ENCODE results near the gene MXRA8. TPM values are rescaled to one million over a fixed set of nuclear protein-coding genes. Genes with fewer than 3 reads are reported as not detected.

Gene MXRA8
- total RNA-seq, 4 donors from 2014 or later: 57.1 to 143 (median 106) TPM

- H3K4me3 ChIP-seq (replicated peaks in 1 of 3): no peak overlapping the region
- intact Hi-C loops (cut with DNase I): no loop called here
- no peaks in the 10 kb centered on the region for H3K4me1 ChIP-seq
- H3K9me3 ChIP-seq: no peaks in the 10 kb centered on the region
- no peak for TF ChIP-seq CTCF (IDR thresholded peaks at IDR 0.05)
- no peak for TF ChIP-seq POLR2A (IDR thresholded peaks at IDR 0.05)
- H3K27me3 ChIP-seq: no peaks in the 10 kb centered on the region
- H3K27ac ChIP-seq: no peak overlapping the region
- H3K36me3 ChIP-seq: peaks cover 10 to 43% of the 10 kb centered on the region in 2 donors
- 94 to 96% methylated on average over 28 to 30 of the region's 36 CpGs for WGBS, 2 donors
- DNase-seq: no peak
Measured at GRCh38 chr1:1338278-1338677, 20.1 kb downstream of the MXRA8 start.

DNA sequence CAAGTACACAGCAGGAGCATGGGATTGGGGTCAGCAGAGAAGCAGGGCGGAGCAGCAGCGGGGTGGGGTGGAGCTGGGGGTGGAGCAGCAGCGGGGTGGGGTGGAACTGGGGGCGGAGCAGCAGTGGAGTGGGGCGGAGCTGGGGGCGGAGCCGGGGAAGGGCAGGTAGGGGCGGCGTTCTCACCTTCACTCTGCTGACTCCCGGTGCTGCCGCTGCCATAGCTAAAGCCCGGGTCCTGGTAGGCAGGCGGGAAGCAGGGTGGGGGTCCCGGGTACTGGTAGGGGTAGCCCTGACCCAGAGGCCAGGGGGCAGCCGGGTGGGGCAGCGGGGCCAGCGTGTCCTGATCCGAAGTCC, 20.6 kb downstream of the MXRA8 start:
- intact Hi-C loops (cut with DNase I): no loop called here
- H3K36me3 ChIP-seq: peaks cover 10 to 43% of the 10 kb centered on the region in 2 donors
- H3K27me3 ChIP-seq: no peaks in the 10 kb centered on the region
- no peak overlapping the region for H3K27ac ChIP-seq
- TF ChIP-seq POLR2A (IDR thresholded peaks at IDR 0.05) (no peak), CTCF (IDR thresholded peaks at IDR 0.05) (no peak)
- no peaks in the 10 kb centered on the region for H3K4me1 ChIP-seq
- 81 to 95% methylated on average over 8 to 12 of the region's 18 CpGs for WGBS, 2 donors
- no peak overlapping the region for H3K4me3 ChIP-seq (replicated peaks in 1 of 3)
- no peak for DNase-seq
- no peaks in the 10 kb centered on the region for H3K9me3 ChIP-seq

GRCh38 chr1:1336931-1337792, 21.2 kb downstream of the MXRA8 start:
- H3K27me3 ChIP-seq: no peaks in the 10 kb centered on the region
- 95 to 97% methylated on average over 14 to 28 of the region's 32 CpGs for WGBS, 2 donors
- no peaks in the 10 kb centered on the region for H3K9me3 ChIP-seq
- no peak overlapping the region for H3K27ac ChIP-seq
- DNase-seq: no peak
- intact Hi-C loops (cut with DNase I): no loop called here
- no peak overlapping the region for H3K4me3 ChIP-seq (replicated peaks in 1 of 3)
- no peaks in the 10 kb centered on the region for H3K4me1 ChIP-seq
- H3K36me3 ChIP-seq: peaks cover 10 to 43% of the 10 kb centered on the region in 2 donors
- TF ChIP-seq CTCF (IDR thresholded peaks at IDR 0.05): no peak
- no peak for TF ChIP-seq POLR2A (IDR thresholded peaks at IDR 0.05)

DNA sequence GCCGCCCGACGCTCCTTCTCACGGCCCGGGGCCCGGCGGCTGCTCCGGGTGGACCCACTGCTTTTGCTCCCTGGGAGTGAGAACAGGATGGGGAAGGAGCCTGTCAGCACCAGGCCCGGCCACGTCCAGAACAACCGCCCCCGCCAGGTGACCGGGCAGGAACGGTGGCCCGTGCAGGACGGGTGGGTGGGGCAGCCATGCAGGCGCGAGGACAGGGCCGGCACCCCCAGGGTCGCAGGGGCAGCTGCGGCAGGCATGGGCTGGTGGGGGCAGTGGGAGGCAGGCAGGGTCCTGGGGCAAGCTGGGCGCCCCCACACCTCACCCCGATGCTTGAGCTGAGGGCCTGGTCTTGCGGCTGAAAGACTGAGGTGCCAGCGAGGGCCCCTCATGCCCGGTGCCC, 21.9 kb downstream of the MXRA8 start:
- DNase-seq: no peak
- intact Hi-C loops (cut with DNase I): no loop called here
- WGBS, 2 donors: 97 to 98% methylated on average over 21 to 24 of the region's 26 CpGs
- H3K4me3 ChIP-seq (replicated peaks in 1 of 3): no peak overlapping the region
- H3K9me3 ChIP-seq: no peaks in the 10 kb centered on the region
- H3K4me1 ChIP-seq: no peaks in the 10 kb centered on the region
- no peaks in the 10 kb centered on the region for H3K27me3 ChIP-seq
- no peak overlapping the region for H3K27ac ChIP-seq
- H3K36me3 ChIP-seq: peaks cover 10 to 40% of the 10 kb centered on the region in 2 donors
- TF ChIP-seq CTCF (IDR thresholded peaks at IDR 0.05) (no peak), POLR2A (IDR thresholded peaks at IDR 0.05) (no peak)

DNA sequence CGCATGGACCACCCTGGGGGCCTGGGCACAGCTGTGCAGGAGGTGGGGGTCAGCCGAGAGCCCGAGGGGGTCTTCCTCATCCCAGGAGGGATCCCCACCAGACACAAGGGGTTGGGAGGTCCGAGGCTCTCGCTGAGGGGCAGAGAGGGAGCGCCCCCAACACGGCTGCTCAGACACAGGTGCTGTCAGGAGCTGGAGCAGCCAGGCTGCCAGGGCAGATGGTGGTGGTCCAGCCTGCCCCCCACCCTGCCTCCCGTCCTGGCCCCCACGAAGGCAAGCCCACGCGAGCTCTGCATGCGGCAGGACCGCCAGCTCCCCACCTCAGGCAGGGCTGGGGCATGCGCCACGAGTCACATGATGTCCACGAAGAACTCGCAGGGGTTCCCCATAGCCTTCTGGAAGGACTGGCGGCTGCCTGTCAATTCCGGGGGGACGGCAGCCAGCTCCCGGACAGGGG, 22.5 kb downstream of the MXRA8 start:
- peaks cover 10 to 35% of the 10 kb centered on the region in 2 donors for H3K36me3 ChIP-seq
- H3K27ac ChIP-seq: no peak overlapping the region
- no peaks in the 10 kb centered on the region for H3K9me3 ChIP-seq
- 93 to 96% methylated on average over 8 to 9 of the region's 21 CpGs for WGBS, 2 donors
- no peaks in the 10 kb centered on the region for H3K27me3 ChIP-seq
- peaks cover 0 to 3% of the 10 kb centered on the region in 2 donors for H3K4me1 ChIP-seq
- TF ChIP-seq CTCF (IDR thresholded peaks at IDR 0.05): no peak
- TF ChIP-seq POLR2A (IDR thresholded peaks at IDR 0.05): no peak
- intact Hi-C loops (cut with DNase I): no loop called here
- no peak overlapping the region for H3K4me3 ChIP-seq (replicated peaks in 1 of 3)
- DNase-seq: no peak

Measured in thyroid gland (tissue), 4 donors.